ENCODE data around the gene DISP2.

The DISP2 gene

GRCh38 chr15:40328176-40328575, 29.8 kb upstream of the DISP2 start:
- no peak for DNase-seq (ENCODE audit: low read depth)
- no peak overlapping the region for H3K4me3 ChIP-seq (ENCODE audit: low read length)
- no peak for TF ChIP-seq CTCF (conservative IDR thresholded peaks at IDR 0.05; ENCODE audit: low read depth, low read length)

GRCh38 chr15:40328751-40329150, 29.3 kb upstream of the DISP2 start:
- TF ChIP-seq CTCF (conservative IDR thresholded peaks at IDR 0.05; ENCODE audit: low read depth, low read length) = no peak
- no peak for DNase-seq (ENCODE audit: low read depth)
- no peak overlapping the region for H3K4me3 ChIP-seq (ENCODE audit: low read length)

GRCh38 chr15:40329804-40330203, 28.2 kb upstream of the DISP2 start:
- DNase-seq (ENCODE audit: low read depth) = no peak
- TF ChIP-seq CTCF (conservative IDR thresholded peaks at IDR 0.05; ENCODE audit: low read depth, low read length) = no peak
- H3K4me3 ChIP-seq (ENCODE audit: low read length) = no peak overlapping the region

- no peak for DNase-seq (ENCODE audit: low read depth)
- H3K4me3 ChIP-seq (ENCODE audit: low read length) = no peak overlapping the region
- TF ChIP-seq CTCF (conservative IDR thresholded peaks at IDR 0.05; ENCODE audit: low read depth, low read length) = no peak
These were observed 27.6 kb upstream of the DISP2 start for GRCh38 chr15:40330368-40330836.

GRCh38 chr15:40331026-40331425, 27.0 kb upstream of the DISP2 start:
- DNase-seq (ENCODE audit: low read depth) = no peak
- TF ChIP-seq CTCF (conservative IDR thresholded peaks at IDR 0.05; ENCODE audit: low read depth, low read length) = no peak
- no peak overlapping the region for H3K4me3 ChIP-seq (ENCODE audit: low read length)

- no peak for TF ChIP-seq CTCF (conservative IDR thresholded peaks at IDR 0.05; ENCODE audit: low read depth, low read length)
- H3K4me3 ChIP-seq (ENCODE audit: low read length) = no peak overlapping the region
- DNase-seq (ENCODE audit: low read depth) = no peak
These were observed 26.4 kb upstream of the DISP2 start for GRCh38 chr15:40331637-40332036.

- H3K4me3 ChIP-seq (ENCODE audit: low read length) = no peak overlapping the region
- no peak for DNase-seq (ENCODE audit: low read depth)
- TF ChIP-seq CTCF (conservative IDR thresholded peaks at IDR 0.05; ENCODE audit: low read depth, low read length) = no peak
These were observed 25.8 kb upstream of the DISP2 start for GRCh38 chr15:40332113-40332781.
